Stomach (tissue), 4 donors: Measurements from ENCODE around the gene ABCF3.

Experiments used
- EP300 ChIP-seq: sonication (generic); formaldehyde crosslinking; IDR thresholded peaks from one replicate; pipeline ENCODE4 v1.6.1; 2017; ENCODE audit warnings: antibody characterized with exemption
- TF ChIP-seq, protein P1 (sequence below), 7 experiments: fragments of 450-650 bp in 4 of 7; fragments of 200-600 bp in 3 of 7; sonication (generic) in 3 of 7; IDR thresholded peaks; one replicate each; pipeline ENCODE4 v1.5.1; 2016 to 2019; ENCODE audit warnings: antibody characterized with exemption in 7 of 7, control low read depth in 2 of 7, mild to moderate bottlenecking in 1 of 7

DNA sequence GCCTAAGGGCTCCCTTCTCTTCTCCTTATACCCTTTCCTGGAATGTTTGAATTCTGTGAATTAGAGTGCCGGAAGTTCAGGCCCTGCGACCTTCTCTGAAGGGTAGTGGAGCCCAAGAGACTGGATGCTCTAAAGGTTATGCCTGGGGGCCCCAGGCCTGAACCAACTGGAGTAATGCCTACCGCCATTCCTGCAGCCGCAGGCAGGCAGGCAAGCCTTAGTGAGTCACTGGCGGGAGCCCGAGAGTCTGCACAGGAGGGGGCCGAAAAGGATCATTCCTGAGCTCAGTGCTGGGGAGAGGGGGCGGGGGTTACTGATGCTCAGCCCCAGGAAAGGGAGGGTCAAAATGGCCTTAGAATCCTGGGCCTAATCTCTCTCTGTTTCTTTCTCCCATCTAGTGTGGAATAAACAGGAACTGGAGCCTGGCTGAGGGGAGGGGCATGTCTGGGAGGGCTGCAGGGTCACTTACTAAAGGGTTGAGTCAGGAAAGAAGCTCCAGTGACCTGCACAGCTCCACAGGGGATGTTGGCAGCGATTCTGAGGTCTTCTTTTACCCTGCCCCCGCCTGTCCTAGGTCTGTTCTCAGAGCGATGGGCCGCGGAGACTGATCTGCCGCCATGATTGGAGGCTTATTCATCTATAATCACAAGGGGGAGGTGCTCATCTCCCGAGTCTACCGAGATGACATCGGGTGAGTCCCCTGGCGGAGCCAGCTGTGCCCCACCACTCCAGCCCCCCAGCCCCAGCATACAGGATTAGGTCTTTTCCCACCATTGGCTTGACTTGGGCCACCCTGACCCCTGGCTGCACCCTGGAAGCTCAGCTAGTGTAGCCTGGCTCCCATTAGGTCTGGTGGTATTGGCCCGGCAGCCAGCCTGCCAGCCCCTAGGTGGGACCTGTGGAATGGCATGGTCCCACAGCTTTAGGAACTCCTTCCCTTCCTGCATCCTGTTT is 9.3 kb upstream of the ABCF3 start:
- TF ChIP-seq, protein P1, sequence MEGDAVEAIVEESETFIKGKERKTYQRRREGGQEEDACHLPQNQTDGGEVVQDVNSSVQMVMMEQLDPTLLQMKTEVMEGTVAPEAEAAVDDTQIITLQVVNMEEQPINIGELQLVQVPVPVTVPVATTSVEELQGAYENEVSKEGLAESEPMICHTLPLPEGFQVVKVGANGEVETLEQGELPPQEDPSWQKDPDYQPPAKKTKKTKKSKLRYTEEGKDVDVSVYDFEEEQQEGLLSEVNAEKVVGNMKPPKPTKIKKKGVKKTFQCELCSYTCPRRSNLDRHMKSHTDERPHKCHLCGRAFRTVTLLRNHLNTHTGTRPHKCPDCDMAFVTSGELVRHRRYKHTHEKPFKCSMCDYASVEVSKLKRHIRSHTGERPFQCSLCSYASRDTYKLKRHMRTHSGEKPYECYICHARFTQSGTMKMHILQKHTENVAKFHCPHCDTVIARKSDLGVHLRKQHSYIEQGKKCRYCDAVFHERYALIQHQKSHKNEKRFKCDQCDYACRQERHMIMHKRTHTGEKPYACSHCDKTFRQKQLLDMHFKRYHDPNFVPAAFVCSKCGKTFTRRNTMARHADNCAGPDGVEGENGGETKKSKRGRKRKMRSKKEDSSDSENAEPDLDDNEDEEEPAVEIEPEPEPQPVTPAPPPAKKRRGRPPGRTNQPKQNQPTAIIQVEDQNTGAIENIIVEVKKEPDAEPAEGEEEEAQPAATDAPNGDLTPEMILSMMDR (IDR thresholded peaks at IDR 0.05) = no peak
- no peak for TF ChIP-seq EP300
